OCI-LY1 (cell line): Measurements from ENCODE around the gene TTC12.

Experiments
- H2AFZ ChIP-seq: fragments of 200-600 bp; sonication (generic), shearing (Covaris generic); 2 replicates; pipeline ENCODE4 v1.6.0; 2014; ENCODE audit warnings: antibody characterized with exemption, mild to moderate bottlenecking, low read length
- H3F3A ChIP-seq: fragments of 200-600 bp; sonication (generic), shearing (Covaris generic); 2 replicates; pipeline ENCODE4 v1.6.0; 2014; ENCODE audit warnings: mild to moderate bottlenecking, antibody characterized with exemption, low read length, moderate library complexity; ENCODE audit not compliant: insufficient read depth
- H3K27ac ChIP-seq: fragments of 200-600 bp; sonication (generic); 2 replicates; pipeline ENCODE4 v1.5.1; 2014; ENCODE audit warnings: low read length, mixed run types, mild to moderate bottlenecking, low read depth; ENCODE audit not compliant: poor library complexity, severe bottlenecking
- H3K27me3 ChIP-seq: fragments of 200-600 bp; sonication (generic); 2 replicates; pipeline ENCODE4 v1.6.0; 2014; ENCODE audit warnings: antibody characterized with exemption, mild to moderate bottlenecking, low read length, moderate library complexity; ENCODE audit not compliant: insufficient read depth
- H3K36me3 ChIP-seq: fragments of 200-600 bp; sonication (generic); 2 replicates; pipeline ENCODE4 v1.6.1; 2014; ENCODE audit warnings: mild to moderate bottlenecking, antibody characterized with exemption, low read length, moderate library complexity, mixed read lengths; ENCODE audit not compliant: insufficient read depth
- H3K4me1 ChIP-seq: fragments of 200-600 bp; sonication (generic); 2 replicates; pipeline ENCODE4 v1.5.1; 2014; ENCODE audit warnings: mild to moderate bottlenecking, low read length, moderate library complexity; ENCODE audit not compliant: insufficient read depth, severe bottlenecking
- H3K4me2 ChIP-seq: fragments of 200-600 bp; sonication (generic), shearing (Covaris generic); 2 replicates; pipeline ENCODE4 v1.6.1; 2014; ENCODE audit warnings: low read length
- H3K4me3 ChIP-seq: fragments of 200-600 bp; sonication (generic); 2 replicates; pipeline ENCODE4 v1.5.1; 2014; ENCODE audit warnings: low read length, low read depth, mild to moderate bottlenecking, mixed read lengths; ENCODE audit not compliant: poor library complexity, severe bottlenecking
- H3K79me2 ChIP-seq: fragments of 200-600 bp; shearing (Covaris generic); 2 replicates; pipeline ENCODE4 v1.6.1; 2016; ENCODE audit warnings: mixed run types, low read length, mixed read lengths; ENCODE audit not compliant: insufficient read depth
- H3K9ac ChIP-seq: fragments of 200-600 bp; sonication (generic), shearing (Covaris generic); 2 replicates; pipeline ENCODE4 v1.6.1; 2014; ENCODE audit warnings: mild to moderate bottlenecking, low read length, mixed read lengths
- H3K9me2 ChIP-seq: fragments of 200-600 bp; sonication (generic), shearing (Covaris generic); 2 replicates; pipeline ENCODE4 v1.6.1; 2014; ENCODE audit warnings: low read depth, mild to moderate bottlenecking, low read length, mixed read lengths
- H3K9me3 ChIP-seq: fragments of 200-600 bp; shearing (Covaris generic); 2 replicates; pipeline ENCODE4 v1.6.1; 2014; ENCODE audit warnings: low read length, mixed read lengths
- H4K20me1 ChIP-seq: fragments of 200-600 bp; sonication (generic), shearing (Covaris generic); 2 replicates; pipeline ENCODE4 v1.6.0; 2016; ENCODE audit warnings: mild to moderate bottlenecking, low read length; ENCODE audit not compliant: insufficient read depth
- CTCF ChIP-seq: fragments of 200-600 bp; sonication (generic), shearing (Covaris generic); IDR thresholded peaks from 2 replicates; pipeline ENCODE4 v1.5.1; 2017; ENCODE audit warnings: mild to moderate bottlenecking, antibody characterized with exemption, low read length, moderate library complexity, mixed read lengths
- EZH2 ChIP-seq: fragments of 200-600 bp; sonication (generic), shearing (Covaris generic); IDR thresholded peaks from 2 replicates; pipeline ENCODE4 v1.8.0; 2017; ENCODE audit warnings: borderline replicate concordance, mixed run types, mild to moderate bottlenecking, antibody characterized with exemption, low read length, moderate library complexity, mixed read lengths

Gene TTC12

GRCh38 chr11:113408206-113408605 is 93.8 kb downstream of the TTC12 start:
- no peaks in the 10 kb centered on the region for H3K27me3 ChIP-seq
- no peak overlapping the region for H3K9ac ChIP-seq
- no peak for TF ChIP-seq EZH2
- no peak for TF ChIP-seq CTCF

GRCh38 chr11:113408887-113409286 is 94.5 kb downstream of the TTC12 start:
- Histone ChIP-seq H3K9ac (no peak overlapping the region), H3K4me1 (no peaks in the 10 kb centered on the region), H3F3A (no peaks in the 10 kb centered on the region), H4K20me1 (no peaks in the 10 kb centered on the region), H3K9me3 (no peaks in the 10 kb centered on the region), H3K36me3 (no peaks in the 10 kb centered on the region), H3K79me2 (no peaks in the 10 kb centered on the region), H3K4me2 (no peak overlapping the region), H3K9me2 (no peaks in the 10 kb centered on the region), H2AFZ (no peak overlapping the region), H3K4me3 (no peak overlapping the region), H3K27ac (no peak overlapping the region), H3K27me3 (no peaks in the 10 kb centered on the region)
- TF ChIP-seq CTCF (no peak), EZH2 (no peak)

More at GRCh38 chr11:113408206-113408605, 93.8 kb downstream of the TTC12 start:
- Histone ChIP-seq H3K79me2 (no peaks in the 10 kb centered on the region), H3K9me2 (no peaks in the 10 kb centered on the region), H3K9me3 (no peaks in the 10 kb centered on the region), H3F3A (no peaks in the 10 kb centered on the region), H3K27ac (no peak overlapping the region), H3K36me3 (no peaks in the 10 kb centered on the region), H3K4me3 (no peak overlapping the region), H4K20me1 (no peaks in the 10 kb centered on the region), H2AFZ (no peak overlapping the region), H3K4me2 (no peak overlapping the region), H3K4me1 (no peaks in the 10 kb centered on the region)

DNA sequence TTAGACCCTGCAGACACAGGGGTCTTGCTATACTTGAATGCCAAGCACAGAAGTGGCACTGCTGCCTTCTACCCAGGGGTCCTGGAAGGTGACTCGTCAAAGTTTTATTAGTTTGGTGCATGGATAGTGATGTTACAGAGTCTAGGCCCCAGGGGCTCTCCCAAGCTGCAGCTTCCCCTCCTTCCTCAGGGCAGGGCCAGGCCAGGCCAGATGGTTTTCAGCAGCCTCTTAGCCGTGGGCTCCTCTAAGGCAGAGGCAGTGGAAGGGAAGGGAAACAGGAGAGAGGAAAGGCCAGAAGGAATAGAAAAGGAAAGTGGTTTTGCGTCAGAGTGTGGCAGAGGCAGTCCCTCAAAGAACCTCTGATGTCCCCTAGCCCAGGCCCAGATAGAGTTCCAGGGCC is 95.1 kb downstream of the TTC12 start:
- no peaks in the 10 kb centered on the region for H3K9me3 ChIP-seq
- no peaks in the 10 kb centered on the region for H3K79me2 ChIP-seq
- no peaks in the 10 kb centered on the region for H3K36me3 ChIP-seq
- no peak overlapping the region for H3K4me2 ChIP-seq
- no peaks in the 10 kb centered on the region for H3K27me3 ChIP-seq
- H3K4me1 ChIP-seq: no peaks in the 10 kb centered on the region
- H2AFZ ChIP-seq: no peak overlapping the region
- no peaks in the 10 kb centered on the region for H3F3A ChIP-seq
- no peak overlapping the region for H3K27ac ChIP-seq
- no peak overlapping the region for H3K4me3 ChIP-seq
- TF ChIP-seq EZH2: no peak
- TF ChIP-seq CTCF: no peak
- H4K20me1 ChIP-seq: no peaks in the 10 kb centered on the region
- no peaks in the 10 kb centered on the region for H3K9me2 ChIP-seq
- H3K9ac ChIP-seq: no peak overlapping the region
